Adipocyte (in vitro differentiated cells): ENCODE measurements around the gene MB21D2.

Source experiments
- DNase-seq: peaks from one replicate; pipeline ENCODE4 v3.0.0-alpha.2; 2015; ENCODE audit warnings: low read depth
- H3K27me3 ChIP-seq: replicated peaks from 2 replicates; pipeline ENCODE4 v1.7.0; 2013; ENCODE audit warnings: mild to moderate bottlenecking, low read length, moderate library complexity; ENCODE audit not compliant: control insufficient read depth, insufficient read depth
- H3K36me3 ChIP-seq: 2 replicates; pipeline ENCODE4 v1.7.0; 2013; ENCODE audit warnings: low read length, mild to moderate bottlenecking, moderate library complexity; ENCODE audit not compliant: control insufficient read depth, insufficient read depth, severe bottlenecking
- H3K4me1 ChIP-seq: 2 replicates; pipeline ENCODE4 v1.7.0; 2013; ENCODE audit warnings: mild to moderate bottlenecking, low read length, moderate library complexity; ENCODE audit not compliant: control insufficient read depth, insufficient read depth
- H3K4me3 ChIP-seq: 2 replicates; pipeline ENCODE4 v1.7.0; 2013; ENCODE audit warnings: mild to moderate bottlenecking, low read length, moderate library complexity
- H3K9ac ChIP-seq: 2 replicates; pipeline ENCODE4 v1.7.0; 2013; ENCODE audit warnings: mild to moderate bottlenecking, low read length, moderate library complexity
- H3K9me3 ChIP-seq: 2 replicates; pipeline ENCODE4 v1.7.0; 2013; ENCODE audit warnings: mild to moderate bottlenecking, low read length, moderate library complexity; ENCODE audit not compliant: control insufficient read depth

Gene MB21D2

GRCh38 chr3:192921793-192922192, 4.1 kb upstream of the MB21D2 start:
- H3K4me1 ChIP-seq, result no peaks in the 10 kb centered on the region
- no peaks in the 10 kb centered on the region for H3K36me3 ChIP-seq
- DNase-seq, result no peak
- H3K9me3 ChIP-seq, result no peaks in the 10 kb centered on the region
- no peak overlapping the region for H3K9ac ChIP-seq
- no peak overlapping the region for H3K4me3 ChIP-seq
- H3K27me3 ChIP-seq, result peaks cover 9% of the 10 kb centered on the region

DNA sequence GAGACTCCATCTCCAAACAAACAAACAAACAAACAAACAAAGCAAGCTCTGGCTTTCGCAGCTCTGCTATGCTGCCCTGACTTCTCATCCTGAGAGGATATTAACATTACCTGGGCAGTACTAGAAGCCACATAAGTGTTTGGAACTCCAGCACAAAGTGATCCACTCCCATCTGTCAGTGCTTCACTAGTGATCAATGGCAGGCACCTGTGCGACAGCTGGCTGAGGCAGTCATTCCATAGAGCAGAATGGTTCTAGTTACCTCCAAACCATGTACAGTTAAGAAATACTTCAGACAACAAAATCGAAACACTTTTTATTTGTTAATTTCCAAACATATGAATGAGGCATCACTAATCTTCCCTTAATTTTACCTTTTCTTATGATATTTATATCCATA, 2.8 kb upstream of the MB21D2 start:
- no peaks in the 10 kb centered on the region for H3K9me3 ChIP-seq
- no peak overlapping the region for H3K4me3 ChIP-seq
- H3K36me3 ChIP-seq, result no peaks in the 10 kb centered on the region
- peaks cover 9% of the 10 kb centered on the region for H3K27me3 ChIP-seq
- no peak for DNase-seq
- H3K4me1 ChIP-seq, result peaks cover 6% of the 10 kb centered on the region
- no peak overlapping the region for H3K9ac ChIP-seq

DNA sequence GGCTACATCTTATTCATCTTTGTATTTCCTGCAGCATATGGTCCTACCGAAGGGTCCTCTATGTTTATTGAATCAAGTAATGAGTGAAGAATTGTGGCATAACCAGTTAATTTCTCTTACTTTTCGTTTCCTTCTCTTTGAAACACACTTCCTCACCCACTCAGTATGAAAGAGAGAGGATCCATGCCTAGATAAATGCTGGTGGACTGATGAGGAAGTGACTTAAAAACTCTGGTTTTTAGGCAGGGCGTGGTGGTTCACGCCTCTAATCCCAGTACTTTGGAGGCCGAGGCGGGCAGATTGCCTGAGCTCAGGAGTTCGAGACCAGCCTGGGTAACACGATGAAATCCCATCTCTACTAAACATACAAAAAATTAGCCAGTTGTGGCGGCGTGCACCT, 2.2 kb upstream of the MB21D2 start:
- peaks cover 6% of the 10 kb centered on the region for H3K4me1 ChIP-seq
- H3K4me3 ChIP-seq, result no peak overlapping the region
- peaks cover 9% of the 10 kb centered on the region for H3K27me3 ChIP-seq
- DNase-seq, result no peak
- H3K9ac ChIP-seq, result no peak overlapping the region
- H3K9me3 ChIP-seq, result no peaks in the 10 kb centered on the region
- no peaks in the 10 kb centered on the region for H3K36me3 ChIP-seq

- Histone ChIP-seq H3K4me1 (peaks cover 6% of the 10 kb centered on the region), H3K27me3 (peaks cover 9% of the 10 kb centered on the region)
Observed at GRCh38 chr3:192918275-192918588, 576 bp upstream of the MB21D2 start.

GRCh38 chr3:192917028-192917403, 640 bp downstream of the MB21D2 start:
- DNase-seq, result peak; percentile 85
- H3K9me3 ChIP-seq, result no peaks in the 10 kb centered on the region

More at GRCh38 chr3:192918275-192918588, 576 bp upstream of the MB21D2 start:
- H3K9me3 ChIP-seq, result no peaks in the 10 kb centered on the region
- H3K9ac ChIP-seq, result peak overlapping the region; percentile 86
- H3K36me3 ChIP-seq, result no peaks in the 10 kb centered on the region
- peak overlapping the region; percentile 99 for H3K4me3 ChIP-seq
- no peak for DNase-seq

GRCh38 chr3:192916371-192917027, 1.2 kb downstream of the MB21D2 start:
- peaks cover 6% of the 10 kb centered on the region for H3K4me1 ChIP-seq
- DNase-seq, result peak; percentile 58

More at GRCh38 chr3:192917028-192917403, 640 bp downstream of the MB21D2 start:
- H3K4me1 ChIP-seq, result peaks cover 6% of the 10 kb centered on the region
- no peaks in the 10 kb centered on the region for H3K36me3 ChIP-seq
- H3K4me3 ChIP-seq, result peak overlapping the region; percentile 99
- peaks cover 9% of the 10 kb centered on the region for H3K27me3 ChIP-seq
- peak overlapping the region; percentile 87 for H3K9ac ChIP-seq

GRCh38 chr3:192915722-192916121, 1.9 kb downstream of the MB21D2 start:
- DNase-seq, result no peak
- Histone ChIP-seq H3K27me3 (peaks cover 9% of the 10 kb centered on the region), H3K9ac (no peak overlapping the region), H3K36me3 (no peaks in the 10 kb centered on the region), H3K9me3 (no peaks in the 10 kb centered on the region), H3K4me1 (peaks cover 6% of the 10 kb centered on the region), H3K4me3 (no peak overlapping the region)

More at GRCh38 chr3:192916371-192917027, 1.2 kb downstream of the MB21D2 start:
- Histone ChIP-seq H3K9me3 (no peaks in the 10 kb centered on the region), H3K4me3 (peak overlapping the region; percentile 99), H3K36me3 (no peaks in the 10 kb centered on the region), H3K9ac (peak overlapping the region; percentile 87), H3K27me3 (peaks cover 9% of the 10 kb centered on the region)

DNA sequence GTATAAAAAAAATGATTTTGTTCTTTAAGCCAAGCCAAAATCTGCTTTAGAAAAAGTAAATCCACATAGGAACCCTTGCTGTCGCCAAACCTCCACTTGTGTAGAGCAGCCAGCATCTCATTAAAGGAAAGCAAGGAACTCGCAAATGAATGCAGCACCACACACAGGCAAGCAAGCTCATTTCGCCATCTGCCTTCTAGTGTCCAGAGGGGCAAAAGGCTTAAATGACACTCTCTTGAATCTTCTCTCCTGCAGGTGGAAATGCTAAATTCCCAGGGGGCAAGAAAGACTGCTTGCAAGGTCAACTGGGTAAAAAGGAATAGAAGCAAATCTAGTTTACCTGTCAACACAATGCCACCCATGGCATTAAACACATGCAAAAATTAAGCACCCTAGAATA, 2.4 kb downstream of the MB21D2 start:
- Histone ChIP-seq H3K9me3 (no peaks in the 10 kb centered on the region), H3K36me3 (no peaks in the 10 kb centered on the region), H3K9ac (no peak overlapping the region), H3K27me3 (peaks cover 9% of the 10 kb centered on the region), H3K4me1 (peaks cover 6% of the 10 kb centered on the region), H3K4me3 (no peak overlapping the region)
- peak; percentile 46 for DNase-seq

- Histone ChIP-seq H3K9me3 (no peaks in the 10 kb centered on the region), H3K9ac (no peak overlapping the region), H3K27me3 (peaks cover 7% of the 10 kb centered on the region), H3K36me3 (no peaks in the 10 kb centered on the region), H3K4me3 (no peak overlapping the region), H3K4me1 (peaks cover 6% of the 10 kb centered on the region)
- no peak for DNase-seq
Observed at GRCh38 chr3:192914848-192915247, 2.8 kb downstream of the MB21D2 start.

DNA sequence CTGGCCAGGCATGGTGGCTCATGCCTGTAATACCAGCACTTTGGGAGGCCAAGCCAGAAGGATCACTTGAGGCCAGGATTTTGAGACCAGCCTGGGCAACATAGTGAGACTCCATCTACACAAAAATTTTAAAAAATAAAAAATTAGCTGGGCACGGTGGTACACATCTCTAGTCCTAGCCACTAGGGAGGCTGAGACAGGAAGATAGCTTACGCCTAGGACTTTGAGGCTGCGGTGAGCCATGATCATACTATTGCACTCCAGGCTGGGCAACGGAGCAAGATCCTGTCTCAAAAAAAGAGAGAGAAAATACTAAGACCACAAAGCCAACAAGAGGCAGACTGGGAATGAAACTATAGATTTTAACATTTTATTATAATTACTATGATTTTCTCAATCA, 4.1 kb downstream of the MB21D2 start:
- DNase-seq, result no peak

DNA sequence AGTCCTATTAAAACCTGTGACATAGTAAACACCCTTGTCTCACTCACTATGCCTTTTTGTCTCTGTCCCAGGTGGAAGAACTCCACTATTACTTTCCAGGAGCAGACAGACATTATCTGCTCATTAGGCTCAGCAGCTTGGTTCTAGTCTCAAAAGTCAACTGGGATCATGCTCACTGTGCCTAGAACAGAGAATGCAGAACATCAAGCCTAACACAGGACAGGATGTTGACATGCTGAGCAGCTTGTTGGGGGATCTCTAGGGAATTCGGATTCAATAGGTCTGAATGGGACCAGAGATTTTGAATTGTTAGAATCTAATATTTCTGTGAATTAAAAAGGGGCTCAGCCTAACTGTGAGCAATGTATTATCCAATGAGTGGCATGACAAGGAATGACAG, 6.4 kb downstream of the MB21D2 start:
- Histone ChIP-seq H3K36me3 (no peaks in the 10 kb centered on the region), H3K9ac (no peak overlapping the region), H3K27me3 (no peaks in the 10 kb centered on the region), H3K9me3 (no peaks in the 10 kb centered on the region), H3K4me3 (no peak overlapping the region), H3K4me1 (peaks cover 2% of the 10 kb centered on the region)
- DNase-seq, result no peak

More for the DNA sequence above, 4.1 kb downstream of the MB21D2 start:
- no peaks in the 10 kb centered on the region for H3K9me3 ChIP-seq
- H3K27me3 ChIP-seq, result no peaks in the 10 kb centered on the region
- peaks cover 6% of the 10 kb centered on the region for H3K4me1 ChIP-seq
- no peak overlapping the region for H3K9ac ChIP-seq
- H3K4me3 ChIP-seq, result no peak overlapping the region
- H3K36me3 ChIP-seq, result no peaks in the 10 kb centered on the region

DNA sequence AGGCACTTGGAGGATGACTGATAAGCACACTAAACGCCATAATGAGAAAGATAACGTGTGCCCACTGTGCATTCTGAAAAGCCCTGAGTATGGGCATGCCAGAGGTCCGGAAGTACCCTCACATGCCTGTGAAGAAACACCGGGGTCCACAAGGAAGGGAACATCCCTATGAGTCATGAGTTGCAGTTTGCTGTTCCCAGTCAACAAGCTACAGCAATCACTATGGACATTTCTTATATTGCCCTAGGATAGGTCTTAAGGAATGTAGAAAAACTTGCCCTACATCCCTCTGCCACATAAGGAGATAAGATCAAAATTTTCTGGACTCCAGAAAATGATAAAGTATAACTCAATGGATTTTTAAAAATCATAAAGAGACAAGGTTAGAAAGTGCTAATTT, 9.9 kb downstream of the MB21D2 start:
- no peaks in the 10 kb centered on the region for H3K9me3 ChIP-seq
- no peaks in the 10 kb centered on the region for H3K27me3 ChIP-seq
- no peak for DNase-seq
- H3K4me3 ChIP-seq, result no peak overlapping the region
- H3K9ac ChIP-seq, result no peak overlapping the region
- H3K36me3 ChIP-seq, result no peaks in the 10 kb centered on the region
- H3K4me1 ChIP-seq, result no peaks in the 10 kb centered on the region
